Activated T-cell treated with anti-CD3 and anti-CD28 coated beads, Interleukin-2, amount 50 U/mL, for 72 hours (primary cell): Measurements from ENCODE around the gene SPTB. TPM values are rescaled to one million over a fixed set of nuclear protein-coding genes. Genes with fewer than 3 reads are reported as not detected.

ENCODE experiments used
- ATAC-seq, 2 donors: fragments of 150-1000 bp; cut with Tn5 transposase; replicated peaks in 1 of 2; 2 replicates each; pipeline ENCODE4 v1.10.0; 2021; ENCODE audit warnings: moderate library complexity in 2 of 2, mild to moderate bottlenecking in 1 of 2
- DNase-seq, 2 donors: peaks; one replicate each; pipeline ENCODE4 v3.0.0; 2021 to 2022; ENCODE audit warnings: mixed read lengths in 1 of 2
- H3K27ac Mint-ChIP-seq: one replicate; pipeline ENCODE4 v1.8.0; 2022; ENCODE audit warnings: mild to moderate bottlenecking, moderate library complexity, mixed read lengths
- H3K27me3 Mint-ChIP-seq: one replicate; pipeline ENCODE4 v1.8.0; 2022; ENCODE audit warnings: low read depth, mixed read lengths
- H3K36me3 Mint-ChIP-seq, 2 donors: one replicate each; pipeline ENCODE4 v1.8.0; 2022; ENCODE audit warnings: mixed read lengths in 2 of 2, mild to moderate bottlenecking in 1 of 2; ENCODE audit not compliant: insufficient read depth in 2 of 2
- H3K4me1 Mint-ChIP-seq: one replicate; pipeline ENCODE4 v1.8.0; 2022; ENCODE audit warnings: low read depth, mixed read lengths
- H3K4me3 Mint-ChIP-seq, 2 donors: one replicate each; pipeline ENCODE4 v1.8.0; 2022; ENCODE audit warnings: mild to moderate bottlenecking in 2 of 2, mixed read lengths in 2 of 2, moderate library complexity in 2 of 2
- H3K9me3 Mint-ChIP-seq, 2 donors: one replicate each; pipeline ENCODE4 v1.8.0; 2022; ENCODE audit warnings: mixed read lengths in 2 of 2
- total RNA-seq, 2 donors: library from RNA; stranded (reverse); gene quantifications; one replicate each; pipeline ENCODE4 v1.2.3, GENCODE V29; 2022

SPTB gene
- total RNA-seq, 2 donors from 2014 or later: 0.23 to 0.70 TPM

DNA sequence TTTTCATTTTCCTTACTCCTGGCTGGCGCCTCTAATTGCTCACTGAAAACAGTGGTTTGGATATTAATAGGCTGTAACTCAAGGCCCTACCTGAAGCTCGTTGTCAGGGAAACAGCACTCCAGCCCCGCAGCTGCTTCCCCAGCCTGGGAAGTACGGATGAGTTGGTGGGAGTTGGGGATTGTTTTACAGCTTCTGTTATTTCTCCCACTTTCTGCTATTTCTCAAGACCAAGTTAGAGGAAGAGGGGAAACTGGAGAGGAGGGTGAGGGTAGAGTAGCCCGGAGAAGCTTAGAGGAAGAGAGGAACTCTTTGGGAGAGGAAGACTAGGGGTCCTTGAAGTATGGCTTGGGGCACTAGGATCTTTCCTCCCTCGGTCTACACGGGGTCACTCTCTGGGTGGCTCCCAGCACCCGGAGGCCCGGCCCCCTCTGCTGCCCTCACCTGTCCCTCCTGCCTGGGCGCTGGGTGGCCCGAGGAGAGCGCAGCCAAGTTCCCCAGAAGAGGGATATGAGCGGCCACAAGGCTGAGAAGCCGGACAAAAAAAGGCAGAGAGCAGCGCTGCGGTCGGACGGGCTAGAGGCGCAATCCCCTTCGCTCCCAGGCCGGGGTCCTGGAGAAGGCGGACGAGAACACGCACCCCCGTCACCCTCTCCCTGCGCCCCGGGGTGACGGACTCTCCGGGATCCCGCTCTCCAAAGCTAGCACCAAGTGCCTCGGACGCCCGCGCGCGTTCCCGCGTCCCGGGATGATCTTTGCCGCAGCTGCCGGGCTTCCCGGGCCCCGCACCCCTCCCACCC, 671 bp downstream of the SPTB start:
- Mint-ChIP-seq H3K4me1 (peaks cover 14% of the 10 kb centered on the region), H3K27ac (no peak overlapping the region), H3K36me3 (no peaks in the 10 kb centered on the region), H3K4me3 (peak overlapping the region; percentile 60 to 77), H3K9me3 (no peaks in the 10 kb centered on the region), H3K27me3 (peaks cover 64% of the 10 kb centered on the region)
- ATAC-seq (peak in 1 of 2 donors; percentile 2), DNase-seq (peak in 1 of 2 donors; percentile 5)

- Mint-ChIP-seq H3K4me3 (no peak overlapping the region), H3K36me3 (peaks cover under 1 to 2% of the 10 kb centered on the region in 2 donors), H3K27me3 (peaks cover 64% of the 10 kb centered on the region), H3K9me3 (peaks cover under 1 to 4% of the 10 kb centered on the region in 2 donors), H3K4me1 (peaks cover 16% of the 10 kb centered on the region), H3K27ac (no peak overlapping the region)
- ATAC-seq: no peak
- DNase-seq: no peak
Measured at GRCh38 chr14:64877846-64878245, 1.9 kb downstream of the SPTB start.

DNA sequence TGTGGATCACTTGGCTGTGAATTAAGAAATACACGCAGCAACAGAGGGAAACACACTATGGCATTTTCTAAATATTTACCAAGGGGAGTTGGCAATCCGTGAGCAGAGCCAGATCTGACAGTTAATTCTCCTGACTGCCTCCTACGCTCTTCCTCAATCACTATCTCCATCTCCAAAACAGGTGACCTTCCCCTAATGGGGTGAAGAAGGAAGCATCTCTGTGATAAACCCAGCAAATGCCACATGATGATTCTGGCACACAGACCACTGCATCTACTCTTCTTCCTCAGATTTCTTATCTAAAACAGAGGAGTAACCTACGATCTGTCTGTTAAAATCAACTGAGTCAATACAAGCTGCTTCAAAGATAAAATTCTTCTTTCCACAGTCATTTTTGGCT, 4.4 kb downstream of the SPTB start:
- no peak overlapping the region for H3K27ac Mint-ChIP-seq
- ATAC-seq (no peak), DNase-seq (no peak)
- peaks cover 3 to 6% of the 10 kb centered on the region in 2 donors for H3K9me3 Mint-ChIP-seq
- H3K36me3 Mint-ChIP-seq: peaks cover 4 to 6% of the 10 kb centered on the region in 2 donors
- peaks cover 5% of the 10 kb centered on the region for H3K4me1 Mint-ChIP-seq
- H3K27me3 Mint-ChIP-seq: peaks cover 60% of the 10 kb centered on the region
- H3K4me3 Mint-ChIP-seq: no peak overlapping the region

GRCh38 chr14:64873506-64874219, 6.0 kb downstream of the SPTB start:
- peaks cover 4% of the 10 kb centered on the region for H3K4me1 Mint-ChIP-seq
- peaks cover 62% of the 10 kb centered on the region for H3K27me3 Mint-ChIP-seq
- no peak for ATAC-seq
- H3K4me3 Mint-ChIP-seq: no peak overlapping the region
- DNase-seq: no peak
- H3K9me3 Mint-ChIP-seq: peaks cover 3 to 6% of the 10 kb centered on the region in 2 donors
- H3K27ac Mint-ChIP-seq: no peak overlapping the region
- H3K36me3 Mint-ChIP-seq: peaks cover 4 to 6% of the 10 kb centered on the region in 2 donors

GRCh38 chr14:64871344-64871743, 8.4 kb downstream of the SPTB start:
- no peak overlapping the region for H3K27ac Mint-ChIP-seq
- peak; percentile 43 to 67 for ATAC-seq
- H3K4me1 Mint-ChIP-seq: peaks cover 4% of the 10 kb centered on the region
- peaks cover 50% of the 10 kb centered on the region for H3K27me3 Mint-ChIP-seq
- no peak overlapping the region for H3K4me3 Mint-ChIP-seq
- peaks cover 3 to 6% of the 10 kb centered on the region in 2 donors for H3K9me3 Mint-ChIP-seq
- no peak for DNase-seq
- peaks cover 4 to 6% of the 10 kb centered on the region in 2 donors for H3K36me3 Mint-ChIP-seq

DNA sequence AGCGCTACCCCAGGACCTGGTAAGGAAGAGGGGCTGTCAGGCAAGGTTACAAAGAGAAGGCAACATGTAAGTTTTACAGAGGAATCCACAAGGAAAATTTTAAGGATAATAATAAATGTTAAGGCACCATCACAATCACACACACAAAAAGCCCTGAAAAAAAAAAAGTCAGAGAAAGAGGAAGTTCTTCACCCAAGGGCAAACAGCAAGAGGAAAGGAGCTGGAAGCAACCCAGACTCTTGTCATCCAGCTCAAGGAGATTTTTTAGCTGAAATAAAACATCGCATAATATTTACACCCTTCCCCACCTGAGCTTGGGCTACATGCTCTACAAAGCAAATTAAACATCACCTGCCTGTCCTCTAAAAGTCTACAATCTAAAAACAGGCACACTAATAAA, 9.5 kb downstream of the SPTB start:
- no peak for DNase-seq

DNA sequence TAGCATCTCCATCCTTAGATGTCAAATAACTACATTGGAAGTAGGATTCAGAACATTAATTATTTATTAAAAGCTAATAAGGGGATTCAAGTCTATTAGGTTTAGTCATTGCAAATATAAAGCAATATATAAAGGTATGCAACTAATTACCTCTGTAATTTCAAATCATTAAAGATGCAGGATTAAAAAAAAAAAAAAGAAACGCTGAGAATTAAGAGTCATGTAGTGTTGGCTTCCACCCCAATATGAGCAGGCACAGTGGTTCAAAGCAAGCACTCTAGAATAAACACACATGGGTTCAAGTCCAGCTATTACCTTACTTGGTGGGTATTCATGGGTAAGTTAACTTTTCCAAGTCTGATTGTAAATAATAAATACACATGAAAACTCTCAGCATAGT, 10.9 kb downstream of the SPTB start:
- Mint-ChIP-seq H3K36me3 (peaks cover 4 to 6% of the 10 kb centered on the region in 2 donors), H3K9me3 (peaks cover 3 to 6% of the 10 kb centered on the region in 2 donors), H3K4me3 (no peak overlapping the region), H3K27me3 (peaks cover 38% of the 10 kb centered on the region), H3K27ac (no peak overlapping the region), H3K4me1 (peaks cover 4% of the 10 kb centered on the region)
- ATAC-seq (no peak), DNase-seq (no peak)

More for the DNA sequence above, 9.5 kb downstream of the SPTB start:
- Mint-ChIP-seq H3K27me3 (peaks cover 47% of the 10 kb centered on the region), H3K4me1 (peaks cover 4% of the 10 kb centered on the region), H3K4me3 (no peak overlapping the region), H3K27ac (no peak overlapping the region), H3K9me3 (peaks cover 3 to 6% of the 10 kb centered on the region in 2 donors), H3K36me3 (peaks cover 4 to 6% of the 10 kb centered on the region in 2 donors)
- no peak for ATAC-seq

GRCh38 chr14:64868379-64868778, 11.3 kb downstream of the SPTB start:
- peaks cover 4 to 6% of the 10 kb centered on the region in 2 donors for H3K36me3 Mint-ChIP-seq
- DNase-seq (no peak), ATAC-seq (no peak)
- peaks cover 37% of the 10 kb centered on the region for H3K27me3 Mint-ChIP-seq
- H3K4me3 Mint-ChIP-seq: no peak overlapping the region
- no peak overlapping the region for H3K27ac Mint-ChIP-seq
- peaks cover 3 to 6% of the 10 kb centered on the region in 2 donors for H3K9me3 Mint-ChIP-seq
- H3K4me1 Mint-ChIP-seq: peaks cover 4% of the 10 kb centered on the region

GRCh38 chr14:64867182-64867581, 12.5 kb downstream of the SPTB start:
- Mint-ChIP-seq H3K27ac (no peak overlapping the region), H3K4me1 (no peaks in the 10 kb centered on the region), H3K36me3 (no peaks in the 10 kb centered on the region), H3K4me3 (no peak overlapping the region), H3K9me3 (no peaks in the 10 kb centered on the region), H3K27me3 (peaks cover 29% of the 10 kb centered on the region)
- DNase-seq: no peak
- ATAC-seq: no peak

DNA sequence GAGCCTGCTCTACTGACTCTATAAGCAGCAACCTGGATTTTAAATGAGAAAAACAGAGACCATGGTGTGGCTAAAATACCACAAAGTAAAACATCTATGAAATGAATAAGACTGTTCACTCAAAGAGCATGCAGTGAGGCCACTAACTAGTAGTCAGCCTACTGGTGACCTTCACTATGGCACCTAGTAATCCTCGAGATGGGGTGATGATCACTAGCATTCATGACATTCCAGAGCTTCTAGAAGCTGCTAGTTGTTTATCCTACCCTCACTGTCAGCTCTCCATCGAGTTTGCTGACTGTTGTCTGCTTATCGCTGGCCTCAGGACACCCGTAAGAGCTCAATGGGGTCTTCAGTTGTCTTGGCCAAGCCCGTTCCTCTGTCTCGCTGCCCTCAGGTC, 13.7 kb downstream of the SPTB start:
- H3K27ac Mint-ChIP-seq: no peak overlapping the region
- ATAC-seq: no peak
- peaks cover 28% of the 10 kb centered on the region for H3K27me3 Mint-ChIP-seq

GRCh38 chr14:64865109-64865508, 14.6 kb downstream of the SPTB start:
- no peaks in the 10 kb centered on the region for H3K36me3 Mint-ChIP-seq
- H3K27me3 Mint-ChIP-seq: peaks cover 19% of the 10 kb centered on the region
- ATAC-seq: no peak
- no peaks in the 10 kb centered on the region for H3K9me3 Mint-ChIP-seq
- H3K4me1 Mint-ChIP-seq: no peaks in the 10 kb centered on the region
- no peak overlapping the region for H3K27ac Mint-ChIP-seq
- no peak overlapping the region for H3K4me3 Mint-ChIP-seq
- no peak for DNase-seq

More for the DNA sequence above, 13.7 kb downstream of the SPTB start:
- H3K36me3 Mint-ChIP-seq: no peaks in the 10 kb centered on the region
- no peak for DNase-seq
- H3K9me3 Mint-ChIP-seq: no peaks in the 10 kb centered on the region
- H3K4me3 Mint-ChIP-seq: no peak overlapping the region
- H3K4me1 Mint-ChIP-seq: no peaks in the 10 kb centered on the region

DNA sequence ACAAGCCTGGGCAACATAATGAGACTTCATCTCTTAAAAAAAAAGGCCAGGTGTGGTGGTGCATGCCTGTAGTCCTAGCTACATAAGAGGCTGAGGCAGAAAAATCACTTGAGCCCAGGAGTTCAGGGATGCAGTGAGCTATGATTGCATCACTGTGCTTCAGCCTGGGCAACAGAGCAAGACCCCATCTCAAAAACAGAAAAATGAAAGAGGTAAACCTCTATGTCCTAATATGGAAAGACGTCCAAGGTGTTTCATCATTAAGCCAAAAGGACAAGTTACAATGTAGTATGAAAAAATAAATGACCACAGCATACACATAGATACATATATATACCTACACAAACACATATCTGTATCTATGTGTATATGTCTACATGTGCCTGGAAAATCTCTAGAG, 15.4 kb downstream of the SPTB start:
- H3K36me3 Mint-ChIP-seq: no peaks in the 10 kb centered on the region
- no peaks in the 10 kb centered on the region for H3K4me1 Mint-ChIP-seq
- no peaks in the 10 kb centered on the region for H3K9me3 Mint-ChIP-seq
- DNase-seq (no peak), ATAC-seq (no peak)
- H3K27ac Mint-ChIP-seq: no peak overlapping the region
- H3K27me3 Mint-ChIP-seq: peaks cover 14% of the 10 kb centered on the region
- no peak overlapping the region for H3K4me3 Mint-ChIP-seq

GRCh38 chr14:64861916-64862315, 17.8 kb downstream of the SPTB start:
- no peak for ATAC-seq
- Mint-ChIP-seq H3K4me1 (no peaks in the 10 kb centered on the region), H3K27me3 (peaks cover 16% of the 10 kb centered on the region), H3K36me3 (no peaks in the 10 kb centered on the region), H3K9me3 (no peaks in the 10 kb centered on the region), H3K27ac (no peak overlapping the region), H3K4me3 (no peak overlapping the region)
- no peak for DNase-seq
